ENCODE data around the gene NEUROD1.

Gene NEUROD1

GRCh38 chr2:181679544-181679979 lies 755 bp downstream of the NEUROD1 start:
- no peak for DNase-seq (ENCODE audit: low read depth)

DNA sequence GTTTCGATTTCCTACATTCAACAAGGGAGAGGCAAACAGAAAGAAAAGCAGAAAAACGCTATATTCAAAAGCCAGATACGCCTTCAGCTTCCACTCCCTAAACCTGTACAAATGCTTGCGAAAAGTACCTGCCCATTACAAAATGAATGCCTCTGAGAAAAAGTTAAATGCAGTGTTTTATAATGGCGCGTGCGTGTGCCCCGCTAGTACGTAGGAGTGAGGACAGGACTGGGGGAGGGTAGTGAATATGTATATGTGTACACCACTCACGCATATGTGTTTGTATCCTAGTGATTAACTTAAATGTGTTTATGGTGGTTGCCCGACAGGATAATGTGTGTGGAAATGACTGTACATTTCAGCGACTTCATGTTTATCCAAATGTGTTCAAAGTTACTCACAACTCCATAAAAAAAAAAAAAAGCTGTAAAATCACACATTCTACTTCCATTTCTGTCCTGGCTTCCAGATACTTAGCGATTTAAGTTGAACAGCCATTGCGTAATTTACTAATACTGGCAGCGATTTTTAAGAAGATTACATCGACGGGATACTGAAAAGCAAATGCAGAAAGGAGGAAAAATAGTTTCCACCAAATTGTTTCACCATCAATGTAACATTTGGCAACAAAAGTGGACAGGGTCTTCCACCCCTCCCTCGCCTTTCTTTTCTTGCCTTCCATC lies 1.3 kb downstream of the NEUROD1 start:
- no peak for DNase-seq (ENCODE audit: low read depth)

DNA sequence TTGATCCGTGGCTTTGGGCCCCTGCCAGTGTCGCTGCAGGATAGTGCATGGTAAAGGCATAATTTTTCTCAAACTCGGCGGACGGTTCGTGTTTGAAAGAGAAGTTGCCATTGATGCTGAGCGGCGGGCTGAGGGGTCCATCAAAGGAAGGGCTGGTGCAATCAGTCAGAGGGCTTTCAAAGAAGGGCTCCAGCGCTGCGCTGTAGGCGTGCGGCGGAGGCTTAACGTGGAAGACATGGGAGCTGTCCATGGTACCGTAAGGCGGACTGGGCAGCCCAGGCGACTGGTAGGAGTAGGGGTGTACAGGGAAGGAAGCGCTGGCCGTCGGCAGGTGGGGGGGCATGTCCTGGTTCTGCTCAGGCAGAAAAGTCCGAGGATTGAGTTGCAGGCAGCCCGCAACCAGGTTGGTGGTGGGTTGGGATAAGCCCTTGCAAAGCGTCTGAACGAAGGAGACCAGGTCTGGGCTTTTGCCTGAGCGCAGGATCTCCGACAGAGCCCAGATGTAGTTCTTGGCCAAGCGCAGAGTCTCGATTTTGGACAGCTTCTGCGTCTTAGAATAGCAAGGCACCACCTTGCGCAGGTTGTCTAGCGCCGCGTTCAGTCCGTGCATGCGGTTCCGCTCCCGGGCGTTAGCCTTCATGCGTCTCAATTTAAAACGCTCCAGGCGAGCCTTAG lies 2.3 kb downstream of the NEUROD1 start:
- no peak for DNase-seq (ENCODE audit: low read depth)

- no peak for DNase-seq (ENCODE audit: low read depth)
Measured at GRCh38 chr2:181675254-181675653, 5.1 kb downstream of the NEUROD1 start.

GRCh38 chr2:181674461-181674860 lies 5.9 kb downstream of the NEUROD1 start:
- DNase-seq (ENCODE audit: low read depth): no peak

DNA sequence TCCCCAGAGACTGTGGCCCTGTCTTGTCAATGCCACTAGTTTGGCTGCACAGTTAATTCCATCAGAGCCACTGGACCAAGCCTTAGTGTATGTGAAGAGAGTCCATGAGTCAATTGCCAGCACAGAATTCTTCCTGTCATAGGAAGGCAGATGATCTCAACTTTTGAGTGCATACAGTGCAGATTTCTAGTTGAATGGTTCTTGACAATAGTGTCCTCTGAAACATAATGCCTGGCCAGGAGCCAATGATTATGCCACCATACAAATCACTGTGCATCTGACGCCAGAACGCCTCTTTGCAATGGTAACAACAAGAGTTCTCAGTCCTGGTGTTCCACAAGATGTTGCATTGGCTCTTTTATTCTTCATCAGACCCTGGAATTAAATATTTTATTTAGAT lies 7.1 kb downstream of the NEUROD1 start:
- no peak for DNase-seq (ENCODE audit: low read depth)

DNA sequence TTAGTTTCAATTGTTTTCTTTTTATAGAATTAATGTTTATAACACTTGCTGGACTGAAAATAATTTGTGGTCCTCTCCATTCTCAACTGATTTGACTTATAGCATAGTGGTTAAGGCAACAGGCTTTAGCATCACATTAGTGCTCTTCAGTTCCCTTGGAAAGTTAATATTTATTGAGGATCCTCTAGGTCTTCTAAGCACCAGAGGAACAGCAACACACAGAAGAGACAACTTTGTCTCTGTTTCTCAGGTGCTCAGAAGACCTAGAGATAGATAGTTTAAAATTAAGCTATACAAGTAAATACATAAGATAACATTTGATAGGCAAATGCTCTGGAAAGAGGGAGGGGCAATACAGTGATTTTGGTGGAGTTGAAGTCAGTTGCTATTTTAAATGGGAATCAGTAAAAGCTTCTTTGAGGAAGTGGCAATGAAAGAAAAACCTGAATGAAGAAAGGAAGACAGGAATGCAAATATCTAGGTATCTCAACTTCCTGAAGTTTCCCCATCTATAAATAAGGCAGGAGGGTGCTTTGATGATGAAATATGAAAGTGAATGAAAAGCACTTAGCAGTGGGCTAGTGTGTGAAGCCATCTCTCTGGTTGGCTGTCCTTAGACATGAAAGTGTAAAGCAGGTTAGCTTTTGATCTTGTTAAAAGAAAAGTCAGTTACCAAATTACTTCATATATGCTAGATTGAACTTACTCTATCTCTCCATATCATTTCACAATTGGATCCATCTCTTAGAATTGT lies 7.9 kb downstream of the NEUROD1 start:
- no peak for DNase-seq (ENCODE audit: low read depth)

GRCh38 chr2:181670632-181671031 lies 9.7 kb downstream of the NEUROD1 start:
- DNase-seq (ENCODE audit: low read depth): no peak

GRCh38 chr2:181667234-181667633 lies 13.1 kb downstream of the NEUROD1 start:
- no peak for DNase-seq (ENCODE audit: low read depth)

DNA sequence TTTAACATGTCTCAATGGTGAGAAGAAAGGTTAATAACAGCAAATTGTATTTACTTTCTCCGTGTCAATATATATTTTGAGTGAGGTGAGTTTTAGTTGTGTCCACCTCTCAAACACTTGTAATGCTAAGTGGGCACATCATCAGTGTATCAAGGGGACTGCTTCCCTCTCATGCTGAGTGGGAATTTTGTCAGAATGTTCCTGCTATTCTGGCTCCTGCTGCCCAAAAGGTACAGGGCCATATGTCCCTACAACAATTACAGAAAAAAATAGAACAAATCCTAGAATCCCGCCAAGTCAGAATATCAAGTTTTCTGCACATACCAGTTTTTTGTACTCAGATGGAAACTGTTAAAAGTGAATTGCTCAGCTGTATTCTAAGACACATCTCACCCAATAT lies 18.0 kb downstream of the NEUROD1 start:
- DNase-seq (ENCODE audit: low read depth): no peak

DNA sequence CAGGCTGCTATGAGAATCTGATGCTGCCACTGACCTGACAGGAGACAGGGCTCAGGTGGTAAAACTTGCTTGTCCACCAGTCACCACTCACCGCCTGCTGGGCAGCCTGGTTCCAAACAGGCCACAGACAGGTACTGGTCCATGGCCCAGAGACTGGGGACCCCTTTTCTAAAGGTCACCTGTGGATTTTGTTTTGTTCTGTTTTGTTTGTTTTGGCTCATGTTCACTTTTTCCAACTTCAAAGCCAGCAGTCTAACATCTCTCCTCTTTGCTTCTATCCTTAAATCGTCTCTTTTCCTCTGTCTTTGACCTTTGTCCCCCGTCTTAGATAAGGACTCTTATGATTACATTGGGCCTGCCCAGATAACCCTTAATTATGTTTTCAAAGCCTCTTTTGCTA lies 20.1 kb downstream of the NEUROD1 start:
- DNase-seq (ENCODE audit: low read depth): no peak

DNA sequence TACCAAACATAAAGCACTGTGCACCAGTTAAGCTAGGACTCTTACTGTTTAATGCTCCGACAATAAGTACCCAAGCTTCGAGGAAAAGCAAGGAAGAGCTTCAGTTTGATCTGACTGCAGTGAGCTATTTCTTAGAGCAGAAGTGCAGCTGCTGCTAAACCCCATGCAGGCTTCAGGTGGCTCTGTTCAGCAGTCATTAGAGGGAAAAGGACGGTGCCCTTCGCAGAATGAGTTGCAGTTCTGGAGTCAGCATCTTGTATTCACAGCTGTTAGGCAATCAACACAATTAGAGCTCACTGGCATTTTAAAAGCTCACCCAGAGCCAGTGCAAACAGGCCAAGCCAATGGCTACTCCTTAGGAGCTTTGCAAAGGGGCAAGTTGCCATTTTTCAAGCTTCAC lies 21.9 kb downstream of the NEUROD1 start:
- DNase-seq (ENCODE audit: low read depth): no peak

DNA sequence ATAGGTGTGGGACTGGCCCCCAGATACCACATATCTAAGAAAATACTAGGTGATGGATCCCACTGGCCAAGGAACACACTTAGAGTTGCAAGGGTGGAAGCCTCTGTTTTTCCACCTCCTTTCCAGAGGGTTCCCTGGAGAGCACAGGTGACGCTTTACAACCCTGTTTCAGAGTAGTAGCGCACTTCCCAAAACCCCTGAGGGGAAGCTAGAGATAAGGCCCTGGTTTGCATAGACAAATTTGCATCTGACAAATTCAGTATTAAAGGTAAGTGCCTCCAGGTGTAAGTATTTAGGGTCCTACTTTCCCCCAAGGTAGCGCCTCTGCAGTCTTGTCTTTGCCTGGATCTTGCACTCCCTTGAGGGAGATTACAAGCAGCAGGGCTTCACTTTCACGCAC lies 22.9 kb downstream of the NEUROD1 start:
- no peak for DNase-seq (ENCODE audit: low read depth)

DNA sequence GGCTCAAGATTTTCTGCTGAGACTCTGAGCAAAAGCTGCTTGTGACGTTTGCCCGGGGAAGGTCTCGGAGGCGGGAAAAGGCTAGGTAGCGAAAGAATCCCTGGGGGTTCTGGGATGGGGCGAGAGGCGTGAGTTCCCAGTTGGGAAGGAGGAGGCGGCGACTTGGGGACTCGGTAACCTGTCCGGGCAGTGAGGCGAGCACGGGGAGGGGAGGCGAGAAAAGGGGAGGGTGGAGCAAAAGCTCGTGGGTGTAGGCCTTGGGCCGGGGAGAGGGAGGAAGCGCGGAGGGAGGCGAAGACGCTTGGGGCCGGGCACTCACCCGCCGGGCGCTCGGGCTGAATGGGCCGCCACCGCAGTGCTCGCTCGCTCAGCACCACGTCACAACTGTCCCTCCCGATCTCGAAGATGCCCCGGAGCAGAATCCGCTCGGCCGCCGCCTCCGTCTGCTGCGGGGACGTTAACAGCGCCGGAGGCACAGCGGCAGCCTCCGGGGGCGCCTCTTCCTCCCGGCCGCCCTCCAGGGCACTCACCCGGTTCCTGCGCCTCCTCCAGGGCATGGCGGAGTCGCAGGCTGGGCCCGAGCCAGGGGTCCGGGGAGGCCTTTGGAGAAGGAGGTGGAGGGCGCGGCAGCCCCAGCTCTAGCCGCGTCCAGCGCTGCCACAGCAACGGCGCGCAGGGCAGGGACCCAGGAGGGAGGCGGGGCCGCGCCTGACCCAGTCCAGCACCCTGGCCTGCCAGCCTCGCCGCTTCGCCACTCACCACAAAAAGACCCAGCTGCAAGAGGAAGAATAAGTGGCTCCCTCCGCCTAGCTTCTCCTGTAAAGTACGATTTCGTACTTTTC lies 23.6 kb downstream of the NEUROD1 start, which contains the start of gene CERKL:
Gene CERKL, minus strand, starts transcription at position 656 of the 842 bp plus-strand sequence. Its CDS starts 99 bp downstream, at position 557.
- DNase-seq (ENCODE audit: low read depth): no peak

DNA sequence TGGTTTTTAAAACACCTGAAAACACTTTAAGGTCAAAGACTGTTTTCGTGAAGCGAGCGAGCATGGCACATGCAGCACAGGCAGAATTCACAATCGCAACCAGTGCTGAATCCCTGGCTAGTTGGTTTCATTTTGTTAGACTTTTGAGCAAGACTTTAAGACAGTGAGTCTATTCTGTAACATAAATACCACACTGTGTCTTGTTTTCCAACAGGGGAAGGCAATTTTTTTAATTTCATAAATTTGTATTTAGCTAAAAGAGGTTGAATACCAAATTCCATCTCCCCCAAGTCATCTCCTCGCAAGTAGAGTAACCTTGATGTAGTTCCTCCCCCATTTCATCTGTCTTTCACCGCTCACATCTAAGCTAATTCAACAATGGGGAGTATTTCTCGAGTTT lies 24.8 kb downstream of the NEUROD1 start:
- DNase-seq (ENCODE audit: low read depth): no peak

GRCh38 chr2:181649436-181649979 lies 30.8 kb downstream of the NEUROD1 start:
- no peak for DNase-seq (ENCODE audit: low read depth)

GRCh38 chr2:181648478-181649155 lies 31.7 kb downstream of the NEUROD1 start:
- no peak for DNase-seq (ENCODE audit: low read depth)

DNA sequence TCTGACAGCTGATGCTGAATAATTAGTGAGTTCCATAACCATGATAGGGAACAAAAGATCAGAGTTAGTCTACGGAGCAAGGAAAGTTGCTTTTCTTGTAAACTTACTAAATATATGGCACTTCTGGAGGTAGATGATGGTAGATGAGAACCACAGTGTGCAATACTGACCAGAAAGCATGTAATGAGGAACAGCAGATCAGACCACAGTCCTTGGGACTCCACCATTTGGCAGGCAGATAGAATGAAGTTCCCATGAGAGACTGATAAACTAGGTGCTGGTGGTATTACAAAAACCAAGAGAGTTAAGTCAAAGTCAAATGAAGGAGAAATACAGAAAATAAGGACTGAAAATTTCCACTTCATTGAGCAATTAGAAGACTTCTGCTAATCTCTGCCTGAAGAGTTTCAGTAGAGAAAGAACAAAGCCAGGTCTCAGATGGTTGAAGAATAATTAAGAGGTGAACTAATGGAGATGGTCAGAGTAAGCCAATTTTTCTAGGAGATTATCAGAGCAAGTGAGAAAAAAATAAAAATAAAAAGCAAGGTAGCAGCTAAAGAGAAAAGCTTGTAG lies 33.8 kb downstream of the NEUROD1 start:
- no peak for DNase-seq (ENCODE audit: low read depth)

DNA sequence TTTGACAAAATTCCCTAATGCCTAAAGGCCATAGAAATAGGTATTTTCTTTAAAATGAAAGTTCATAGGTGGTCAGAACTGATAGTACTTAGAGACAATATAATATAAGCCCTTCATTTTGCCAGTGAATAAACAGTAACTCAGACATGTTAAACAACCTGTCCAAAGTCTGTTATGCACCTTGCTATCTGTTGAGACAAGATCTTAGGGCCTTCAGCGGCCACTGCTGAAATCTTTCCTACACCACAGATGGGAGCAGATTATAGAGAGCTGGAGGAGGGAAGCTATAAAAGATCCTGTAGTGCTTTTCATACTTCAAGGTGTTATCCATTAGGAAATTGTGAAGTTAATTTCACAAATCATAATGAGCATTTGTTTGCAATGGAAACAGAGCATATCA lies 37.2 kb downstream of the NEUROD1 start:
- no peak for DNase-seq (ENCODE audit: low read depth)

DNA sequence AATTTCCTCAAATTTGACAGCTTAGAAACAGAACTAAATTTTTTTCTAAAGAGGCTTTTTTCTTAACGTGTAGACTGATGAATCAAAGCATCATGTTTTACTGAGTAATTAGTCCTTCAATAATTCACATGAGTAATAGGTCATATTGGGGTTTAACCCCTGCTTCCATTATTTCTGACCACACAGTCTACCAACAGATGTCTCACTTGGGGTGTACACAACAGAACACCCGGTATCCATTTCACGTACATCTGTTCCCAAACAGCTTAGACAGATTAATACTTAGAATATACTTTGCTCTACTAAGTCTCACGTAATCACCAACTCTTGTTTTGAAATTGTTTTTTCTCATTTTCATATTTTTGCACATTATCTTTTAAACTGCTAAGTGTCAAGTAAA lies 38.2 kb downstream of the NEUROD1 start:
- no peak for DNase-seq (ENCODE audit: low read depth)

DNA sequence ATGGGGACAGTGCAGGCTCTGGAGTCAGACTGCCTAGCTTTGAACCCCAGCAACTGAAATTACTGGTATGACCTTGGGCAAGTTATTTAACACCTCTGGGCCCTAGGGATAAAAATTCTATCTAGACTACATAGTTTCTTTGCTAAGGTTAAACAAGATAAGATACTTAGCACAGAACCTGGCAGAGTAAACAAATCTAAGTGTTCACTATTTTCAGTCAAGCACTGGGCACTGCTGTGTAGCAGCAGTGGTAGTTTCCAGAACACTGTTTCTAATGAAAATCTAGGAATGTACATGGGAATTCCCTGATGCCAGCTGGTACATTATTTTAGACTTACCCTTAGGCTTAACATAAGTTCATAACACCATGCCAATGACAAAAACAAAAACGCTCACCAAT lies 40.6 kb downstream of the NEUROD1 start:
- no peak for DNase-seq (ENCODE audit: low read depth)

Measured in stimulated activated CD8-positive, alpha-beta memory T cell treated with anti-CD3 and anti-CD28 coated beads, Interleukin-12 subunit alpha, Interleukin-12 subunit beta, amount 100 ng/mL, for 4 hours (primary cell).